ENCODE measurements around the gene DEGS1.

The DEGS1 gene

DNA sequence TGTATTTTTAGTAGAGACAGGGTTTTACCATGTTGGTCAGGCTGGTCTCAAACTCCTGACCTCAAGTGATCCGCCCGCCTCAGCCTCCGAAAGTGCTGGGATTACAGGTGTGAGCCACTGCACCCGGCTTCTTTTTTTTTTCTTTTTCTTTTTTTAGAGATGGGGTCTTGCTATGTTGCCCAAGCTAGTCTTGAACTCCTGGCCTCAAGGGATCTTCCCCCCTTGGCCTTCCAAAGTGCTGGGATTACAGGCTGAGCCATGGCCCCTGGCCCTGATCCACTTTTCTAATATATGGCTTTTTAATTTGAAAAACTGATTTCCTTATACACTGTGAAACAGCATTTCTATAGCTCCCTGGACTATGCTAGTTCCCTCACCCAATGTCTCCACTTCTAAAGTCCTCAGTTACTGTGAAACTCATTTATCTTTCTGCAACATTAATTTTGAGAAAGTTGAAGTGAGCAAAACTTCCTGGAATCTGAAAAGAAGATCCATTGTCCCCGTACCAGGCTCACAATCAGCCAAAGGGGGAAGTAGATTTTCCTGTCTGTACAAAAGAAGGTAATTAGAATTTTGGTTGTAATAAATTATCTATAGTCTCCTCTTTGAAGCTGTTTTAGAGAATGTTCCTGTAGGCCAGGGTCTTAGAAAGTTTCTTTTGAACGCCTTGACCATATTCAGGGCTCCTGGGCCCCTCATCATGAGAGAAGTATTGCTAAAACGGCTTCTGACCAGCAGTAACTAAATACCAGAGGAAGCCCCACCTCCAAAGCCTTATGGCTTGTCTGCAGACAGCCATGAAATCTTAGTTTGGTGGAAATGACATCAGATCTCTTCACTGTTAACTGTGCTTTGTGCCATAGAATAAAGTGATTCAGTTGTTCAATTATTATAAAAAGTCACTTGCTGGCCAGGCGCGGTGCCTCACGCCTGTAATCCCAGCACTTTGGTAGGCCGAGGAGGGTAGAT is 34.9 kb downstream of the DEGS1 start:
- DNase-seq = no peak

DNA sequence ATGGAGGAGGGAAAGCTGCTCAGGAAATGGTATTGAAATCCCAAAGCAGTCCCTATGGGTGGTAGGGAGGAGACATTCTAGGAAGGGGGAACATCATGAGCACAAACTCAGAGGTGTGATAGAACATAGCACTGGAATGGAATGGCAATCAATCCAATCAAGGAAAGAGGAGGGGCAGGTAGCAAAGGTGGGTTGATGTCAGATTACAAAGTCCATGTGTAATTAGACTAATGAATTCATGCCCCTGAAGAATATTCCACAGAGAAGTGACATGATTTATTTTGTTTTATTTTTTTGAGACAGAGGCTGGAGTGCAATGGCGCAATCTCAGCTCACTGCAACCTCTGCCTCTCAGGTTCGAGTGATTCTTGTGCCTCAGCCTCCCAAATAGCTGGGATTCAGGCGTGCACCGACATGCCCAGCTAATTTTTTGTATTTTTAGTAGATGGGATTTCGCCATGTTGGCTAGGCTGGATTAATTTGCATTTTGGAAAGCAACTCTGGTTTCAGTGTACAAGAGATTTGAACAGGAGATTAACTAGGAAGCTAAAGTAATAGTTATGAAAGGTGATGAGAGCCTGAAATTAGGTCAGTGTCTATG is 36.1 kb downstream of the DEGS1 start:
- no peak for DNase-seq

DNA sequence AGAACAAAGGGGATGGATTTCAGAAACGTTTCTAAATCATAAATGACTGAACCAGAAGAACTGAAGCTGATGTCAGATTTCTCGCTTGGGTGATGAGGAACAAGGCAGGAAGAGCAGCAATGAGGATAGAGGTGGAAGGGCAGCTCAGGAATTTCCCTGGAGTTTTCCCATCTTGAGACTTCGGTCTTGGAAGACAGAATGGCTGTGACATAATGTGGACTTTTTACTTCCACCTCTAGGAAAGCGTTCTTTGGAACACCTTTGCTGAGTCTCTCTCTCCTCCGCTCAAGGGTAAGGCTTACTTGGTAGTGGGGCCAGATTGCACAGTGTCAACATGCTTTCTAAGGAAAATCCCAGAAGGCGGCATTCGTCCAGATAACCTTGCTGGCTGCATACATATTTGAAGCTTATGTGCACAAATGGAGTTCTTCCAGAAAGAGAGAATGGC is 36.6 kb downstream of the DEGS1 start:
- DNase-seq = no peak

DNA sequence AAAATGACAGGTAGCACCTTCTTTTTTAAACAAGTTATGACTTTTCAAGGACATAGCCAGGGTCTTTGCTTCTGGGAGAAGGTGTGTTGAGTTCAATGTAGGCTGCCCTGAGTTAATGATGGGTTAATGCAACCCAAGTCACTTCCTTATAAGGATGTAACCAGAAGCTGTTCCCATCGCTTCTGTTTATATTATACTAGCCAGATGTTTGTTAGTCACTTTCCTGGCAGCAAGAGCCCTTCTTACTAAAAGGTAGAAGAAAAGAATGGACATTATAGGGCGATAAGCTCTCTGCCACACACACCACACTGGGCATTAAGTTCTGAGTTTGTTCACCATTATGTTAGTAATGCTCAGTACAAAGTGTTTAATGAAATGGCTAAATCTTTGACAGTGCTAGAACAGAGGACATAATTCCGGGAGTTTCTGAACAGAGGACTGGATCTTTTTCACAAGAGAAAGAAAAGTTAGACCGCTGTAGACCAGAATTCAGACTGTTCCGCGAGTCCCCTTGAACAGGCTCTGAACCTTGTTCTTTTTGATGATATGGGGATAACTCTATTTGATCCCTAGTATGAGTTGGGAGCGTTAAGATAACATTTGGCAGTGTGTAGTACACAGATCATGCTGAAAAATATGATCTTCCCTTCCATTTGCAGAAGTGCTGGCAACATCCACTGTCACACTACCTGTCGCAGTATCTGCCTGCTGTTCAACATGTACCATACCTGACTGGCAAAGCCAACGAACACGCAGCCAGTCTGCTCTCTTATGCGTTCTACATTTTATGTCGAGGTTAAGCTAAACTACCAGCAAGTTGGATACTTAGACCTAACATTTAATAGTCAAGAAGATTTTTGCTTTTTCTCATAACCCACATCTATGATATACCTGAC is 41.0 kb downstream of the DEGS1 start:
- no peak for DNase-seq

DNA sequence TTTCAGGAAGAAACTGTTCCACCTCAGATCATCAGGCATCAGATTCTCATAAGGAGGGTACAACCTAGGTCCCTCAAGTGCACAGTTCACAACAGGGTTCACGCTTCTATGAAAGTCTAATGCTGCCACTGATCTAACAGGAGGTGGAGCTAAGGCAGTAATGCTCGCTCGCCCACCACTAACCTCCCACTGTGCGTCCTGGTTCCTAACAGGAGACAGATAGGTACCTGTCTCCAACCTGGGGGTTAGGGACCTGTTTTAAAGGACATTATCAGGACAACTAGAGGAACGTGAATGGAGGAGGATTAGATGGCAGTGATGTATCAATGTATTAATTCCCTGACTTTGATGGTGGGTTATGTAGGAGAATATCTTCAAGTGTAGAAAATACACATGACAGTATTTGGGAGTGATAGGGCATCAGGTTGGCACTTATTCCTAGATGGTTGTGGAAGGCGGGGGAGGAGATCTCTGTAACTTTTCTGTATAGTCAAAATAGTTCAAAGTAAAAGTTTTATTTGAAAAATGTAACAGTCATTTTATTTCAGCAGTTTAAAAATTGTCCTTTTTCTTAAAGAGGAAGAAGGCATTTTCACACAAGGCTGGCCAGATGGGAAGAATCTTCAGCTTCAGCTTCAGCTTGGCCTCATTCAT is 43.9 kb downstream of the DEGS1 start:
- no peak for DNase-seq

DNA sequence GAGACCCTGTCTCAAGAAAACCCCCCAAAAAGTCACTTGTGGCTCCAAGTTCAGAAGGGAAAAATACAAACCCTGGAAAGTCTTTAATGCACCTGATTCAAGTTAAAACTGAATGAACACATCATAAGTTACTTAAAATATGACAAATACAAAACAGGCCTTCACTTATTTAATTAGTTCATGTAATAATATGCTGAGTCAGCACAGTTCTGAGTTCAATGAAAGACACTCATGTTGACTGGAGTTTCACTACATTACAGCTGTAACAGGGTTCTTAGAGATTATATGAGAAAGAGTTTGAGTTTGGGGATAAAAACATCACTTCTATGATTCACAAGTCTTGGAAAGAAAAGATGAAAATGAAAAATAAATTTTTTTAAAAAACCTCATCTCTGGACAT is 51.0 kb downstream of the DEGS1 start:
- no peak for DNase-seq

DNA sequence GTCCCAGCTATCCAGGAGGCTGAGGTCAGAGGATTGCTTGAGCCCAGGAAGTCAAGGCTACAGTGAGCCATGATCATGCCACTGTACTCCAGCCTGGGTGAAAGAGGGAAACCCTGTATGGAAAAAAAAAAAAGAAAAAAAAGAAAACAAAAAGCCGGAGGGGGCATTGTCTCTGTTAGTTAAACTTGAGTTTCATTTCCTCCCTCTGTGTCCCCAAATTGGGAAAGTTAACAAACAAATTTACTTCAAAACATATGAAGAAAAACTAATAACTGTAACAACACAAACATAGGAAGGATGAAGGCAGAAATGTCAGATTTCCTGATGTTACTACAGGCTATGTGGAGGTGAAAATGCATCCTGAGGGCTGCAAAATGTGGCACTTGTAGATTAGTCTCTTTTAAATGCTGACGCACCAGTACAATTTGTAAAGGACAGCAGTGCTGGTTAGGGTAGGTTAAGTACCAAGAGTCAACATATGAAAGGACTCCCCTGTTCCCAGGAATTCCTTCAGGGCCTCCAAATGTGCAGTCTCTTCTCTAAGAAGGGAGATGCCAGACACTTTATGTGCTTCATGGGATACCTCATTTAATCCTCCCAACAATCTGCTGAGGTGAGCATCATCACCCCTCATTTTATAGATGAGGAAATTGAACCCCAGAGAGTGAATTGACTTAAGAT is 52.9 kb downstream of the DEGS1 start:
- DNase-seq = no peak

DNA sequence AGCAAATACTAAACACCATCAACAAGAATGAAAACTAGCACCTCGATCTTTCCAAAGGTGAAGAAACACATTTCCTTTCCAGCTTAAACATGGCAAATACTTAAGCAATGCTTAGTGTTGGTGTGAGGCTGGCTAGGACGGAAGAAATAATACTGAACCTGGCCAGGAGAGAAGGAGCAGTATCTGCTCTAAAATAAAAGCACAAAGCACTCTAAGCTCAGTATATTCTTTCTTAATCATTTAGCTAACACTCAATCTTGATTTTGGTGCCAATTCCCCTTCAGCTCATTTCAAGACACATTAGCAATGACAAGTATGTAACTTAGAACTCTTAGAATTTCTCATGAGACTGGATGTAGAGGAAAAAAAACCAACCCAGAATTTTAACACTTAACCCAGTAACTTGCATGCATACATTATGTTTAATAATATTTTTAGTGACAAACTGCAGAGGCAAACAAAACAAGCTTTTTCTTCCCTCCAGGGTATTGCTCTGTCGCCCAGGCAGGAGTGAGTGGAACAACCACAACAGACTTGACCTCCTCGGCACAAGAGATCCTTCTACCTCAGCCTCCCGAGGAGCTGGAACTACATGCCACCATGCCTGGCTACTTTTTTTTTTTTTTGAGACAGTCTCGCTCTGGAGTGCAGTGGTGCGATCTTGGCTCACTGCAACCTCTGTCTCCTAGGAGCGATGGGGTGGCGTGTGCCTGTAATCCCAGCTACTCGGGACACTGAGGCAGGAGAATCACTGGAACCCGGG is 54.3 kb downstream of the DEGS1 start:
- DNase-seq = no peak

DNA sequence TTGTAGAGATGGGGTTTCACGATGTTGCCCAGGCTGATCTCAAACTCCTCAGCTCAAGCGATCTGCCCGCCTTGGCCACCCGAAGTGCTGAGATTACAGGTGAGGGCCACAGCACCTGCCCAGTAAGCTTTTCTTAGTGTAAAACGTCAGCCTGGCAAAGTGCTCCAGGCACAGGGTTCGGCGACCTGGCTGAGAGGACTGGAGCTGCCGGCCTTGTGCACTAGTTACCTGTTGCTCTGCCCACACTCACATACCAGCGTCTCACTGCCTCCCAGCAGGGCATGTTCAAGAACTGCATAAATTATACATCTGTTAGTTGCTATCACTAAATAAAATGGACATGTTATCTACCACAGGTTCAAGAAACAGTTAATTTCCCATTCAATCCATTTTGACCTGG is 55.2 kb downstream of the DEGS1 start:
- no peak for DNase-seq

DNA sequence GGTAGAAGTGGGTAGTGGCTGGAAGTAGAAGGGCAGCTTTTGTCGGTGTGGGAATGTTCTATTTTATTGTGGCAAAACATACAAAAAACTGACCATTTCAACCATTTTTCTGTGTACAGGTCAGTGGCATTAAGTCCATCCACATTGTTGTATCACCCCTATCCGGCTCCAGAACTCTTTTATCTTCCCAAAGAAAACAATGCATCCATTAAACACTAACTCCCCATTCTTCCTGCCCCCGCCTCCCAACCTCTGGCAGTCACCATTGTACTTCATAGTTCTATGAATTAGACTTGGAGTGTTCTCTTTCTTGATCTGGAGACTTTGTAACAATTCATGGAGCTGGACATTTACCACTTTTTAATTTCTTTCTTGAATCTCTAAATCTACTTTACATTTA is 55.7 kb downstream of the DEGS1 start:
- no peak for DNase-seq
